HG03108 (cell line): ENCODE measurements around the gene CHMP1B.

ENCODE experiments used
- ATAC-seq: cut with Tn5 transposase; IDR thresholded peaks from one replicate; pipeline ENCODE4 v1.9.1; 2021; ENCODE audit warnings: moderate library complexity; ENCODE audit not compliant: unreplicated experiment

The CHMP1B gene

GRCh38 chr18:11901826-11902438 lies 50.7 kb downstream of the CHMP1B start:
- ATAC-seq, result no peak

GRCh38 chr18:11902522-11903292 lies 51.5 kb downstream of the CHMP1B start:
- ATAC-seq, result no peak
